Mesenchymal stem cell (in vitro differentiated cells and primary cell): ENCODE data around the gene PJA2.

Experiments used
- DNase-seq: peaks from one replicate; pipeline ENCODE4 v3.0.0-alpha.2; 2013
- H2AFZ ChIP-seq: one replicate; pipeline ENCODE4 v1.6.1; 2013; ENCODE audit warnings: low read depth, mild to moderate bottlenecking, control low read depth, inconsistent platforms, low read length, moderate library complexity
- H2AK5ac ChIP-seq: 2 replicates; pipeline ENCODE4 v1.6.1; 2013; ENCODE audit warnings: low read length, moderate library complexity, mild to moderate bottlenecking, inconsistent platforms; ENCODE audit not compliant: severe bottlenecking
- H2BK120ac ChIP-seq: one replicate; pipeline ENCODE4 v1.6.1; 2013; ENCODE audit warnings: low read depth, mild to moderate bottlenecking, inconsistent platforms, low read length, moderate library complexity
- H2BK12ac ChIP-seq, 2 experiments: one replicate each; pipeline ENCODE4 v1.6.1; 2013; ENCODE audit warnings: inconsistent platforms in 2 of 2, low read length in 2 of 2, mild to moderate bottlenecking in 2 of 2, moderate library complexity in 2 of 2, control low read depth in 1 of 2
- H2BK15ac ChIP-seq: one replicate; pipeline ENCODE4 v1.6.1; 2013; ENCODE audit warnings: mild to moderate bottlenecking, low read depth, inconsistent platforms; ENCODE audit not compliant: poor library complexity, severe bottlenecking
- H2BK5ac ChIP-seq: 2 replicates; pipeline ENCODE4 v1.6.1; 2013; ENCODE audit warnings: low read depth, mild to moderate bottlenecking, low read length, control low read depth, inconsistent platforms; ENCODE audit not compliant: poor library complexity, severe bottlenecking
- H3K14ac ChIP-seq, 2 experiments: one replicate each; pipeline ENCODE4 v1.6.1; 2013; ENCODE audit warnings: inconsistent platforms in 2 of 2, low read length in 2 of 2, control low read depth in 1 of 2, mild to moderate bottlenecking in 1 of 2, moderate library complexity in 1 of 2
- H3K18ac ChIP-seq, 2 experiments: one replicate each; pipeline ENCODE4 v1.6.1; 2013; ENCODE audit warnings: inconsistent platforms in 2 of 2, low read length in 2 of 2, control low read depth in 1 of 2, low read depth in 1 of 2, mild to moderate bottlenecking in 1 of 2
- H3K23ac ChIP-seq, 2 experiments: one replicate each; pipeline ENCODE4 v1.6.1; 2013; ENCODE audit warnings: inconsistent platforms in 2 of 2, low read length in 2 of 2, mild to moderate bottlenecking in 2 of 2, moderate library complexity in 2 of 2, control low read depth in 1 of 2
- H3K27ac ChIP-seq: 2 replicates; pipeline ENCODE4 v1.5.1; 2013; ENCODE audit warnings: mild to moderate bottlenecking, moderate library complexity, low read length, control low read depth, inconsistent platforms; ENCODE audit not compliant: poor library complexity, severe bottlenecking
- H3K27me3 ChIP-seq, 2 experiments: 2 replicates each; pipeline versions ENCODE4 v1.6.1 to v1.7.0; 2013; ENCODE audit warnings: low read length in 2 of 2, mild to moderate bottlenecking in 2 of 2, moderate library complexity in 2 of 2, control low read depth in 1 of 2, inconsistent platforms in 1 of 2; ENCODE audit not compliant: control insufficient read depth in 1 of 2, insufficient read depth in 1 of 2
- H3K36me3 ChIP-seq, 2 experiments: 2 replicates each; pipeline versions ENCODE4 v1.6.1 to v1.7.0; 2013; ENCODE audit warnings: low read length in 2 of 2, control low read depth in 1 of 2, inconsistent platforms in 1 of 2, low read depth in 1 of 2, mild to moderate bottlenecking in 1 of 2; ENCODE audit not compliant: insufficient read depth in 2 of 2, control insufficient read depth in 1 of 2
- H3K4ac ChIP-seq, 2 experiments: one replicate each; pipeline ENCODE4 v1.6.1; 2013; ENCODE audit warnings: inconsistent platforms in 2 of 2, low read length in 2 of 2, mild to moderate bottlenecking in 2 of 2, moderate library complexity in 2 of 2, control low read depth in 1 of 2, low read depth in 1 of 2
- H3K4me1 ChIP-seq: 2 replicates; pipeline ENCODE4 v1.6.1; 2013; ENCODE audit warnings: low read depth, low read length, control low read depth; ENCODE audit not compliant: control insufficient read depth, insufficient read depth
- H3K4me2 ChIP-seq: 2 replicates; pipeline ENCODE4 v1.6.1; 2013; ENCODE audit warnings: low read length, mild to moderate bottlenecking, inconsistent platforms; ENCODE audit not compliant: poor library complexity, severe bottlenecking
- H3K4me3 ChIP-seq, 2 experiments: 2 replicates each; pipeline versions ENCODE4 v1.5.1 to v1.7.0; 2013; ENCODE audit warnings: low read length in 2 of 2, mild to moderate bottlenecking in 2 of 2, control low read depth in 1 of 2, low read depth in 1 of 2; ENCODE audit not compliant: insufficient read depth in 1 of 2
- H3K79me1 ChIP-seq: replicated peaks from 2 replicates; pipeline ENCODE4 v1.6.1; 2013; ENCODE audit warnings: mild to moderate bottlenecking, control low read depth, low read length, inconsistent platforms; ENCODE audit not compliant: poor library complexity, severe bottlenecking
- H3K9ac ChIP-seq: 2 replicates; pipeline ENCODE4 v1.7.0; 2013; ENCODE audit warnings: mild to moderate bottlenecking, low read length, moderate library complexity
- H3K9me3 ChIP-seq: 2 replicates; pipeline ENCODE4 v1.7.0; 2013; ENCODE audit warnings: mild to moderate bottlenecking, low read length; ENCODE audit not compliant: control insufficient read depth
- H4K8ac ChIP-seq: one replicate; pipeline ENCODE4 v1.6.1; 2013; ENCODE audit warnings: inconsistent platforms, mild to moderate bottlenecking, low read length, moderate library complexity
- H4K91ac ChIP-seq: one replicate; pipeline ENCODE4 v1.6.1; 2013; ENCODE audit warnings: mild to moderate bottlenecking, low read length, inconsistent platforms
- WGBS: methylation state at CpG from one replicate; pipeline ENCODE4 v1.1.7; 2013; ENCODE audit warnings: mixed read lengths; 5-methylcytosine and 5-hydroxymethylcytosine counted together

PJA2 gene

DNA sequence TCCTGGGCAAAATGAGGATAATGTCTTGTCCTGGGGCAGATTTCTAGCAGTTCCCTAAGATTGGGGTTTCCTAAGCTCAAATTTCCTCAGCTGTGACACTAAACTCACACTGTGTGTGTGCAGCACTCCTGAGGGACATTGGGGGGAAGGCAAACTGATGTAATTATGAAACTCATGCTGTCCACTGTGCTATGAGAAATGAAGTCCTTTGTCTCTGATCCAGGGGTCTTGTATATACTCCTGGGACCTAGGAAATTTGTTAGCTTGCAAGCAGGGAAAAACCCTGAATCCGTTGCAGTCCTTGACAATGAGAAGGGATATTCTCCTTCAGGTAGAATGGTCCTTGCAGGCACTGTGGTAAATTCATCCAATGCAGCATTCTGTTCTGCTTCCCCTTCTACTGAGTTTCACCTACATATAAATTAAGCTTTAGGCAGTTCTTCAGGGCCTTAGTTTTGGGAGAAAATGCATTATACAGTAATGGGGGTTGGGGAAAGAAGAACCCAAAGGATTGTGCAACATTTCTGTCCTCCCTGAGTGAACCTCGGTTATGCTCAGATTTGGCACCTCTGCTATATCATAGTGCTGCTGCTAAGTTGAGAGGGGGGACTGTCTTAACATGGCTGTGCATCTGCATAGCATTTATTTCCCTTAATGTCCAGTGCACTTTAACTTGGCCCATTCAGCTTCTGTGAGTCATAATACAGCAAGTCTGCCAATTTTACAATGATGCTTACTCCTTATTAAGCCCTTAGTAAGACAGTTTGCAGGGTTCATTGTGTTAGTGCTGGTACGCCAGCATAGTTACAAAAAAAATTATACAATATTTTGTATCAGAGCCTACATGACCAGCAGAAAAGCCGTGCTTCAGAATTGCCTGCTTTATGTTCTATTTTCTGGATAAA, 80.2 kb downstream of the PJA2 start:
- H4K91ac ChIP-seq: no peak overlapping the region
- H3K36me3 ChIP-seq: peaks cover 0 to 25% of the 10 kb centered on the region in 2 experiments
- peak overlapping the region; percentile 21 for H3K9ac ChIP-seq
- H2BK120ac ChIP-seq: no peak overlapping the region
- H3K79me1 ChIP-seq: peaks cover 3% of the 10 kb centered on the region
- no peak overlapping the region for H2AFZ ChIP-seq
- H3K27ac ChIP-seq: no peak overlapping the region
- no peak overlapping the region for H3K4me3 ChIP-seq
- H3K23ac ChIP-seq: no peak overlapping the region
- no peaks in the 10 kb centered on the region for H3K27me3 ChIP-seq
- H3K4me1 ChIP-seq: no peaks in the 10 kb centered on the region
- H2BK5ac ChIP-seq: no peak overlapping the region
- no peak overlapping the region for H3K18ac ChIP-seq
- WGBS: 87% methylated on average over 2 of the region's 4 CpGs
- no peaks in the 10 kb centered on the region for H3K9me3 ChIP-seq
- no peak overlapping the region for H2BK12ac ChIP-seq
- H3K4ac ChIP-seq: no peak overlapping the region
- H3K4me2 ChIP-seq: no peak overlapping the region
- H2BK15ac ChIP-seq: no peak overlapping the region
- no peak overlapping the region for H3K14ac ChIP-seq
- peak; percentile 31 for DNase-seq
- no peak overlapping the region for H2AK5ac ChIP-seq
- H4K8ac ChIP-seq: no peak overlapping the region

DNA sequence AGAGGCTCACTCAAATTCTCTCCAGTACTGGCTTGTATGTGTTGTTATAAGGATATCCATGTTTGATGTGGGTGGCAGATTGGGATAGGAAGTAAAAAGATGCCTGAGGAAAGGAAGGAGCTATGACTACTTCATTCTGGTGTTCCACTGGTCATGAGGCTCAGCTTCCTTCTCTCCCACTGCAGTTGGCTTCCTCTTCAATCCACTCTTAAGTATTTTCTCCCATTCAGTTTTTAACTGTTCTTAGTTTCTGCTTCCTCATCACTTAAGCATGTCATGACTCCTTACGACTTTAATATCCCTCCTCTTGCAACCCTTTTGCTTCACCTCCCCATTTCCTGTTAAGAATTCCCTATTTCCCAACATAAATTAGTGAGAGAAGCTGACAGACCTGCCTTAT, 81.1 kb downstream of the PJA2 start:
- H3K4me3 ChIP-seq: no peak overlapping the region
- no peak overlapping the region for H3K18ac ChIP-seq
- no peak overlapping the region for H4K8ac ChIP-seq
- DNase-seq: peak; percentile 26
- 38% methylated on average over 1 of the region's 1 CpG for WGBS
- H3K4me1 ChIP-seq: no peaks in the 10 kb centered on the region
- H3K14ac ChIP-seq: no peak overlapping the region
- no peaks in the 10 kb centered on the region for H3K27me3 ChIP-seq
- H2BK120ac ChIP-seq: no peak overlapping the region
- no peak overlapping the region for H3K23ac ChIP-seq
- no peaks in the 10 kb centered on the region for H3K9me3 ChIP-seq
- H4K91ac ChIP-seq: no peak overlapping the region
- H2AK5ac ChIP-seq: no peak overlapping the region
- H3K79me1 ChIP-seq: peaks cover 1% of the 10 kb centered on the region
- H3K36me3 ChIP-seq: peaks cover 0 to 16% of the 10 kb centered on the region in 2 experiments
- H3K4me2 ChIP-seq: no peak overlapping the region
- H2AFZ ChIP-seq: no peak overlapping the region
- H3K4ac ChIP-seq: no peak overlapping the region
- H3K9ac ChIP-seq: no peak overlapping the region
- no peak overlapping the region for H2BK5ac ChIP-seq
- no peak overlapping the region for H2BK12ac ChIP-seq
- no peak overlapping the region for H2BK15ac ChIP-seq
- no peak overlapping the region for H3K27ac ChIP-seq

DNA sequence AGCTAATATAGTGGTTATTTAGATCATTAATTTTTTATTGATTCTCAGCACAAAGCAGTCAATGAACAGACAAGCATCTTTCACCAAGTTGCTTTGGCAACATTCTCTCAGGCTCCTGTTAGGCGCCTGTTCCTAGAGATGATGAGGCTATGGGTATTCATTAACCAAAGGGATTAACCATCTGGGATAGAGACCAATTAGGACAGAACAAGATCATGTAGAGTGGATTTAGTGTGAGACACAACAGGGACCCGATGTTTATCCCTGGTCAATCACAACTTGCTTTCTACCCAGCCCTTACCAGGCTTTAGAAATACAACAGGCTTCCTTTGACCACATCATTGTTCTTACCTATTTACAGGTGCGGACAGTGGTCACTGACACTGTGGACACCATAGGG, 82.2 kb downstream of the PJA2 start:
- Histone ChIP-seq H2BK5ac (no peak overlapping the region), H4K91ac (no peak overlapping the region), H2BK12ac (no peak overlapping the region), H3K4ac (no peak overlapping the region), H2AK5ac (no peak overlapping the region), H3K23ac (no peak overlapping the region), H2BK120ac (no peak overlapping the region), H2BK15ac (no peak overlapping the region), H2AFZ (no peak overlapping the region), H3K9ac (no peak overlapping the region), H3K27me3 (no peaks in the 10 kb centered on the region), H3K36me3 (peaks cover 0 to 5% of the 10 kb centered on the region in 2 experiments), H3K14ac (no peak overlapping the region), H3K4me3 (no peak overlapping the region), H3K79me1 (no peaks in the 10 kb centered on the region), H3K4me2 (no peak overlapping the region), H3K4me1 (no peaks in the 10 kb centered on the region), H4K8ac (no peak overlapping the region), H3K18ac (no peak overlapping the region), H3K27ac (no peak overlapping the region), H3K9me3 (no peaks in the 10 kb centered on the region)
- WGBS: 69% methylated on average over 2 of the region's 3 CpGs
- no peak for DNase-seq

DNA sequence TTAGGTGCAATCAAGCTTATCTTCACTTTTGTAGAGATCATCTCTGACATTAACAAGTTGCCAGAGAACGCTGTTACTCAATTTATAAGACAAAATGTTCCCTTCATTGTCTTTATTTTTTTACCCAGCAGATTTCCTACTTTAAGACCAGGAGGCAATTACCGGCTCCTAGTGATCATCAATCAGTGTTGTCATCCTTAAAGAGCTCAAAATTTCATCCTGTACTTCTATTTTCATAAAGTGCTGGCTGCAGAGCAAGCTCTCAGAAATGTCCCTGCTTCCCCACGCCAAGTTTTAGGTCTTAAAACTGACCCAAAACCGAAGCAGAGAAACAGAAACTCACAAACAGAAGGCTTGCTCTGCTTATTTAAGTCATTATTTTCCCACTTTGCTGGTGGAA, 82.9 kb downstream of the PJA2 start:
- no peak overlapping the region for H3K4me3 ChIP-seq
- H3K27ac ChIP-seq: no peak overlapping the region
- H3K36me3 ChIP-seq: peaks cover 0 to 4% of the 10 kb centered on the region in 2 experiments
- H2BK12ac ChIP-seq: no peak overlapping the region
- no peak overlapping the region for H2BK15ac ChIP-seq
- no peaks in the 10 kb centered on the region for H3K79me1 ChIP-seq
- H4K8ac ChIP-seq: no peak overlapping the region
- H2BK120ac ChIP-seq: no peak overlapping the region
- no peaks in the 10 kb centered on the region for H3K27me3 ChIP-seq
- no peak overlapping the region for H4K91ac ChIP-seq
- 88% methylated on average over 4 of the region's 4 CpGs for WGBS
- no peak overlapping the region for H3K18ac ChIP-seq
- H2BK5ac ChIP-seq: no peak overlapping the region
- H3K4me1 ChIP-seq: no peaks in the 10 kb centered on the region
- no peak overlapping the region for H3K9ac ChIP-seq
- no peak overlapping the region for H2AK5ac ChIP-seq
- H3K23ac ChIP-seq: no peak overlapping the region
- no peak for DNase-seq
- H3K4ac ChIP-seq: no peak overlapping the region
- no peak overlapping the region for H2AFZ ChIP-seq
- H3K14ac ChIP-seq: no peak overlapping the region
- no peaks in the 10 kb centered on the region for H3K9me3 ChIP-seq
- no peak overlapping the region for H3K4me2 ChIP-seq
